ENCODE data around the gene NUTM2F.
A peak's percentile ranks its signal among the peaks of the same experiment; 100 is the strongest.
"Not testable (repeated sequence)": the region's sequence is repeated elsewhere in the genome, so short reads cannot be mapped to it uniquely, and the experiment has no call there.

Gene NUTM2F
- 0 to 0.24 (median 0) reads per million in 4 experiments for total RNA-seq

GRCh38 chr9:94328544-94328943 lies at the start of gene NUTM2F:
NUTM2F (minus strand) TSS chr9:94328644; CDS start chr9:94328623, 21 bp downstream.
- not testable (repeated sequence) for DNase-seq

- not testable (repeated sequence) for DNase-seq
Measured at GRCh38 chr9:94375197-94375596, 46.8 kb upstream of the NUTM2F start.

- DNase-seq, result peak; percentile 80
Measured at GRCh38 chr9:94374176-94375056, 46.0 kb upstream of the NUTM2F start.

GRCh38 chr9:94373779-94374175 lies 45.3 kb upstream of the NUTM2F start:
- not testable (repeated sequence) for DNase-seq

GRCh38 chr9:94370266-94370665 lies 41.8 kb upstream of the NUTM2F start:
- DNase-seq, result not testable (repeated sequence)

- DNase-seq, result not testable (repeated sequence)
Measured at GRCh38 chr9:94364093-94364614, 35.7 kb upstream of the NUTM2F start.

- not testable (repeated sequence) for DNase-seq
Measured at GRCh38 chr9:94357158-94357557, 28.7 kb upstream of the NUTM2F start.

- DNase-seq, result not testable (repeated sequence)
Measured at GRCh38 chr9:94351901-94352723, 23.7 kb upstream of the NUTM2F start.

- not testable (repeated sequence) for DNase-seq
Measured at GRCh38 chr9:94348754-94349153, 20.3 kb upstream of the NUTM2F start.

GRCh38 chr9:94347451-94347850 lies 19.0 kb upstream of the NUTM2F start:
- not testable (repeated sequence) for DNase-seq

- DNase-seq, result not testable (repeated sequence)
Measured at GRCh38 chr9:94341703-94342102, 13.3 kb upstream of the NUTM2F start.

- DNase-seq, result not testable (repeated sequence)
Measured at GRCh38 chr9:94340750-94341149, 12.3 kb upstream of the NUTM2F start.

GRCh38 chr9:94339657-94340056 lies 11.2 kb upstream of the NUTM2F start:
- DNase-seq, result not testable (repeated sequence)

- DNase-seq, result not testable (repeated sequence)
Measured at GRCh38 chr9:94338723-94339122, 10.3 kb upstream of the NUTM2F start.

- DNase-seq, result not testable (repeated sequence)
Measured at GRCh38 chr9:94336445-94336844, 8.0 kb upstream of the NUTM2F start.

GRCh38 chr9:94325583-94325982 lies 2.9 kb downstream of the NUTM2F start:
- not testable (repeated sequence) for DNase-seq

GRCh38 chr9:94323153-94323798 lies 5.2 kb downstream of the NUTM2F start:
- not testable (repeated sequence) for DNase-seq

GRCh38 chr9:94322342-94322940 lies 6.0 kb downstream of the NUTM2F start:
- DNase-seq, result not testable (repeated sequence)

GRCh38 chr9:94317949-94318657 lies 10.3 kb downstream of the NUTM2F start:
- not testable (repeated sequence) for DNase-seq

- not testable (repeated sequence) for DNase-seq
Measured at GRCh38 chr9:94316236-94316635, 12.2 kb downstream of the NUTM2F start.
